Effector CD8-positive, alpha-beta T cell (primary cell): ENCODE measurements around the gene EIF4EBP2.
A peak's percentile ranks its signal among the peaks of the same experiment; 100 is the strongest.

Source experiments
- DNase-seq: peaks from one replicate; lab custom pipeline; 2025; lab: John Stamatoyannopoulos, UW

EIF4EBP2 gene

DNA sequence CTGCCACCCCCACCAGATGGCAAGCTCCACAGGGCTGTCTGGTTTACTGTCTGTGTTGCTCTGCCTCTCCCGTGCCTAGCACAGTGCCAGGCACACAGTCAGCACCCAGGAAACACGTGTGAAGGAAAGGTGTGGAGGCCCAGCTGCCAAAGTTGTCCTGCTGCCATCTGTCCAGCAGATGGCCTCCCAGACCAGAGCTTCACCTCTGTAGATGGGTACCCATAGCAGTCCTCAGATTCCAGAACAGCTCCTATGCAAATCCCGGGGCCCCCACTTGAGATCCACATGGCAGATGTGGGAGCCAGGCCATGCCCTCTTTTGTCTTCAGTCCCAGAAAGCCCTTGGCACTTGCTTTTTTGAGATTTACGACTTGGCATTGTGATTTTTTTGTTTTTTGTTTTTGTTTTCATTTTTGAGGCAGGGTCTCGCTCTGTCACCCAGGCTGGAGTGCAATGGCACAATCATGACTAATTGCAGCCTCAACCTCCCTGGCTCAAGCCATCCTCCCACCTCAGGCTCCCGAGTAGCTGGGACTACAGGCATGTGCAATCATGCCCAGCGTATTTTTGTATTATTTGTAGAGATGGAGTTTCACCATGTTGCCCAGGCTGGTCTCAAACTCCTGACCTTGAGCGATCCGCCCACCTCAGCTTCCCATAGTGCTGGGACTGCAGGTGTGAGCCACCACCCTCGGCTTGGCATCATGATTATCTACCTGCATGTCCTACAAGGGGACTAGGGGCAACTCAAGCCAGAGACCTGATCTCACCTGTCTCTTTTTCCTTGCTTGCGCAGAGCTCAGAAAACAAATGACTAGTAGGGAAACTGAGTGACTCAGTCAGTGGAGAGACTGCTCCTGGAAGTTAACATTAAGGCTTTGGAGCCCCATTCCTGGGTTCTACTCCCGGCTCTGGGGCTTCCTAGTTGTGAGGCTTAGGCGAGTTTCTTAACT is 57.7 kb downstream of the EIF4EBP2 start:
- no peak for DNase-seq

DNA sequence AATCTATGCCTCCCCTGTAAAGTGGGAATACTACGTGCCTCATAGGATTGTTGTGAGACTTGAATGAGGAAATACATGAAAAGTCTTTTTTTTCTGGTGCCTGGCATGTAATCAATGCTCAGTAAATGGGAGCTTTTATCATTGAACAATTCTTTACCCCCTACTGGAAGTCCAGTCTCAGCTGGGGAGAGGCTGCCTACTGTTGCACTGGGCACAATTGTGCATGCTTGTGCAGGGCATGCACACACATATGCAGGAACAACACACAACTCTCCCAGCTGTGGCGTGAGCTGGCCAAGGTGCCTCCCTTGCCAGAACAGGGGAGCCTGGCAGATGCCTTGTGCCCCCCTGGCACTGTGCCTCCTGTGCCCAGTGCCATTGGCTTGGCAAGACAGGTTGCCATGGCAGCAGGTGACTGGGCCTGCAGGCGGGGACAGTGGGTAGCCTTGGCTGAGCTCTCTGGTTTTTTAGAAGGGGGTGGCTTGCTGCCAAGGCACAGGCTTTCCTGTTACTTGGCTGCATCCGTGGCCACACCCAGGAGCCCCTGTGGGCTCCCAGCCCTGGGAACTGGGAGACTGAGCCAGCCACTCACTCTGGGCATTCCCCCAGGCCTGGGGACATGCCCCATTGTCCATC is 58.5 kb downstream of the EIF4EBP2 start:
- DNase-seq = no peak

DNA sequence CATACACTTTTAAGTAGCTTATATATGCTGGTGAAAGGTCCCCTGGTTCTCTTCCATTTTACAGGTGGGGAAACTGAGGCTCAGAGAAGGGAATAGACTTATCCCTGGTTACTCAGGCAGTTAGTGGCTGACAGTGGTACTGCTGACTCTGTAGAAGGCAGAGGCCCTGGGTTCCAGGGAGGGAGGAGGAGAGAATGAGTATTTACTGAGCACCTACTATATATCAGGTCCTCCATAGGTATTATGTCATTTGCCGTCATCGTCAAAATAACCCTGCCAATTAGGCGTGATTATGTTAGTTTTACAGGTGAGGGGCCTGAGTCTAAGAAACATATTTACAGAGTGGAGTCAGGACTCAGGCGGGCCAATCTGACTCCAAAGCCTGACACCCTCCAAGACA is 61.3 kb downstream of the EIF4EBP2 start:
- no peak for DNase-seq

DNA sequence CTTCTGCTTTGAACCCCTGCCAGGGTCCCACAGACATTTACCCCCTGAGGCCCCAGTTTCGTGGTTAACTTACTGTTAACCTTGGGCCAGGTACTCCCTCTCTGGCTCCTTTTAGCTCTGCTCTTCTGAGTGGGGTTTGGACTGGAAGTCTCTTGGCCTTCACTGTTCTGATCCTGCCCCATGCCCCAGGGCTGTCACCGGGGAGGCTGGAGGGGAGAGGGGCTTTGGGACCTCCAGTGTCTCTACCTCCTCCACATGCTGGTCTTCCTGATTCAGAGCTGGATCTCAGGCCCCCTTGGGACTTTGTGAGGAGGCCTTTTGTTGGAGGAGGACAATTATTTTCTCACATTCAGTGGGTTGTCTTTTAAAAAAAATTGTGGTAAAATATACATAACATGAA is 61.9 kb downstream of the EIF4EBP2 start:
- DNase-seq = no peak

DNA sequence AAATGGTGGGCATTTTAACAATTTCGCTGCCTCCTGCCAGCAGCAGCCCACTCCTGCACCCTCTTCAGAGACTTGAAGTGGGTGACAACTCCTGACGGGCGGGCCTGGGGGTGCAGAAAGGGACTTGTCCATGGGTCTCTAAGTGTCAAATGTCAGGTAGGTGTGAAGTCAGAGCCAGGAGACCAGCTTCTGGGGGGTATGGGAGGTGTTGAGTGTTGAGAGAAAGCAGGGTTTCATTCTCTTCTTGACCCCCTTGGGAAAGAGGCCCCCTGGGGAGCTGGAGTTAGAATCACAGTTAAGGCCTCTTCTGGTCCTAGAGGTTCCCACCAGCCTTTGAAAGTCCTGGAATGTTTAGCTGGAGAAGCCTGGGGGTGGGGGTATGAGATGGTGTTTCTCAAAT is 63.0 kb downstream of the EIF4EBP2 start:
- DNase-seq = no peak

DNA sequence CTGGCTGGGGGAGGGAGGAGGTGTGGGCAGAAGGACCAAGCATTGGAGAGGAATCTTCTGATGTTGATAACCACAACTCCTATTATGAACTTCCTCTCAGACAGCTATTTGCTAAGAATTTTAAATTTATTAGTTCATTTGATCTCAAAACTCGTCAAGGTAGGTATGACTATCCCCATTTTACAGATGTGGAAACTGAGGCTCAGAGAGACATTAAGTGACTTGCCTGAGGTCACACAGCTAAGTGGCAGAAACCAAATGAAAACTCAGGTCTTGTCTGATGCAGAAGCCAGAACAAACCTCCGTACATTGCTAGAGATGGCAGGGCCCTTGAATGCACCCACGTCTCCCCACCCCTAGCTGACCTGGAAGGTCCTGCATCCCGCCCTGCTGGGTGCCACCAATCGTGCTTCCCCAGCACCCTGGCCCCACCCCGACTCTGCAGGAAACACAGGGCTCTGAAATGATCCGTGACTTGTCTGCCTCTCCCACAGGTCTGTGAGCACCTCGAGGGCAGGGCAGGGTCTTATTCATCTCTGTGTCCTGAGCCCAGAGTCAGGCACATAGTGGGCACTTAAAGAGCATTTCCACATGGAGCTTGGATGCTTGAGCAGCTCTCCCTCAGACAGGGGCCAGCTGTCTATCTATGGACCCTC is 69.0 kb downstream of the EIF4EBP2 start:
- no peak for DNase-seq

DNA sequence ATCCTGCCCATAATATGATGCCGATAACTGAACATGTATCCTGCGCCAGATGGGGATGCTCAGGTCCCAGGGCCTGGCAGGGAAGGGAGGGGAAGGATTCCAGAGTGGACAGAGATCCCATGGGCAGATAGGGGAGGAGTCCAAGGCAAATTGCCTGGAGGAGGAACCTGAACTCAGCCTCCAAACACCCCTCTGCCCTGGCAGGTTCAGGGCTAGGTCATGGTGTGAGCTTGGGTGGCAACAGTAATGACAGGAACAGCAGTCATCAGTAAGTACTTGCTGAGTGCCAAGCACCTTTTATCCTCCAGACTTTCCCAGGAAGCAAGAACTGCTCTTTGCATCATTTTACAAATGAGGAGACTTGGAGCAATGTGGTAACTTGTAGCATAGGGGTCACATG is 70.8 kb downstream of the EIF4EBP2 start:
- no peak for DNase-seq

DNA sequence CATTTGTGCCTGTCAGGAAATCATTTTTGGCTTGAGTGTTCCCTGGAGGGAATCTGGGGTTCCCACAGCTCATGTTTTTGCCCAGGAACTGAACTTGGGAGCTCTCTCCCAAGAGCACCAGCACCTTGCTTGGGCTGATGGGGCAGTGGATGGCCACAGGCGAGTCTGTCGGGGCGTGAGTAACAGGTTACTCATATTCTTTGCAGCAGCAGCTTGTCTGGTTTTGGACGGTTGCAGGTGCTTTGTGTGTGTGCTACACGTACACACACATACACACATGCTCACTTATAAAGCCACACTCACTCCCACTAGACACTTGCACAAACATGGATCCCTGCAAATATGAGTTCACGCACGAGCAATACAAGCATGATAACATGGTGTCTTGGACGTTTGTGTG is 71.7 kb downstream of the EIF4EBP2 start:
- no peak for DNase-seq

DNA sequence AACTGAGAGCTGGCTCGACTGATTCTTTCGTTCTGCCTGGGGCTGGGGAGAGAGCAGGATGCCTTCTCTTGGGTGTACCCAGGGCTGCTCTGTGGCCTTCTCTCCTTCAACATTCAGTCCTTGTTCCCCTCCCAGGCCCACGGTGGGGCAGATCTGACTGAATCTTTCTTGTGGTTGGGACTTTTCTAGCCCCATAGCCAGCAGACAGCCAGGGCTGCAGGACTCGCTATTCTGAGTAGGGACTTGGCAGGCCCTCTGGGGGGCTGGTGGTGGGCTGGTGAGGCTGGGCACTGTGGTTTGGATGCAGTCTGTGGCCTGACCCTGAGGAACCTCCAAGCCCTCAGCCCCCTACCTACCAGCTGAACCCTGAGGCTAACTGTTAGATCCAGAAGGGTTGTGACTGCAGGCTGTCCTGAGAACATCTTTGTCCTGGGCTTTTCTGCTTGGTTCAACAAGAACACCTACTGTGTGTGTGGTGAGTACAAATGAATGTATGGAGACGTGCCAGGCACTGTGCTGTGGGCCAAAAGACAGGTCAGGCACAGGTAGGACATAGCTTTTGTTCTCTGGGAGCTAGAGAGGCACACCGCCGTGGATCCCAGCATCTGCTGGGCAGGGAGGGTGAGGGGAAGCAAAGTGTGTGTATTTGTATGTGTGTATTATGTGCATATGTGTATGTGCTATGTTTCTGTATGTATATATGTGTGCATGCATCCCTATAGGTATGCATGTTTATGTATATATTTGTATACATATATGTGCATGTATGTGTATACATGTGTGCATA is 72.5 kb downstream of the EIF4EBP2 start:
- no peak for DNase-seq

DNA sequence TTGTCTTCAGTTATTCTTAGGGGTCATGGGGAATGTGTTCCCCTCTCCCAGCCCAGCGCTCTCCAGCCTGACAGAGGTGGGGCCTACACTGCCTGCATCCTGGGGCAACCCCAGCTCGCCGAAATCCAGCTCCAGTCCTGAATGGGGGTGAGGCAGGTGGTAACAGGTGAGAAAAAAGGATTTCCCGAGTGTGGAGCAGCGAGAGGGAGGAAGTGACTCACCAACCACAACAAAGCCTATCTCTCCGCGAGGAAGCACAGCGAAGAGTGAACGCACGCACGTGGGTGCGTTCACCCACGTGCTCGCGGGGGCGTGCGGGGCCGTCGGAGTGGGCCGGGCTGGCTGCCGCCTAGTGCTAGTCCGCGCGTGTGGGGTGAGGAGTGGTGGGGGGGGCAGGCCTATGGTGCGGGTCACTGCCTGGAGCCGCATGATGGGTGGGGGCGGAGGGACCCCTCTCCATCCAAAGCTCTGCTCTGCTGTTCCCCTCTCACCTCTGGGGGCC is 73.8 kb downstream of the EIF4EBP2 start:
- peak; percentile 63 for DNase-seq
